ENCODE results near the gene CHCHD1. TPM values are rescaled to one million over a fixed set of nuclear protein-coding genes. Genes with fewer than 3 reads are reported as not detected.
"Not testable (repeated sequence)": the region's sequence is repeated elsewhere in the genome, so short reads cannot be mapped to it uniquely, and the experiment has no call there.

CHCHD1 gene
- total RNA-seq, 1 experiment from 2014 or later, result 44.1 TPM

GRCh38 chr10:73734028-73734720, 47.7 kb upstream of the CHCHD1 start:
- Histone ChIP-seq H3F3A (ENCODE audit: insufficient read depth, low read depth) (peaks cover 28% of the 10 kb centered on the region; the same call in 1 of the 2 replicates), H3K4me2 (no peak overlapping the region), H2AFZ (no peak overlapping the region), H3K79me2 (ENCODE audit: low read depth) (peaks cover 27% of the 10 kb centered on the region), H3K36me3 (ENCODE audit: low read depth) (no peaks in the 10 kb centered on the region), H3K4me1 (replicated peaks; ENCODE audit: insufficient read depth) (peaks cover 9% of the 10 kb centered on the region), H3K27ac (no peak overlapping the region), H3K27me3 (ENCODE audit: insufficient read depth, low read depth) (no peaks in the 10 kb centered on the region), H3K9me3 (ENCODE audit: insufficient read depth, low read depth) (no peaks in the 10 kb centered on the region), H4K20me1 (ENCODE audit: insufficient read depth) (no peaks in the 10 kb centered on the region), H3K9me2 (ENCODE audit: insufficient read depth) (no peaks in the 10 kb centered on the region), H3K4me3 (no peak overlapping the region)
- CTCF ChIA-PET, result interaction anchor here (0.6 kb wide), 1 partner anchor 1127 kb away, joined by 3 read pairs; no protein-coding TSS in a partner anchor
- intact Hi-C loops (cut with micrococcal nuclease; ENCODE audit: unreplicated experiment), result no loop called here
- BruUV-seq (replicated peaks), result no TSS peak
- POLR2A ChIA-PET (ENCODE audit: unreplicated experiment), result interaction anchor here (0.5 kb wide), 1 partner anchor 456 kb away, joined by 3 read pairs; no protein-coding TSS in a partner anchor
- no peak for DNase-seq
- TF ChIP-seq CTCF (conservative IDR thresholded peaks at IDR 0.05) (no peak), EZH2 (IDR thresholded peaks at IDR 0.05; ENCODE audit: low read depth) (no peak)

- Histone ChIP-seq H3K9me3 (ENCODE audit: insufficient read depth, low read depth) (no peaks in the 10 kb centered on the region), H3K27ac (no peak overlapping the region), H3K36me3 (ENCODE audit: low read depth) (no peaks in the 10 kb centered on the region), H3F3A (ENCODE audit: insufficient read depth, low read depth) (peaks cover 23% of the 10 kb centered on the region; the same call in 1 of the 2 replicates), H3K27me3 (ENCODE audit: insufficient read depth, low read depth) (no peaks in the 10 kb centered on the region), H3K4me1 (replicated peaks; ENCODE audit: insufficient read depth) (peaks cover 9% of the 10 kb centered on the region), H3K4me2 (no peak overlapping the region), H3K9me2 (ENCODE audit: insufficient read depth) (no peaks in the 10 kb centered on the region), H4K20me1 (ENCODE audit: insufficient read depth) (no peaks in the 10 kb centered on the region), H2AFZ (no peak overlapping the region), H3K79me2 (ENCODE audit: low read depth) (peaks cover 22% of the 10 kb centered on the region), H3K4me3 (no peak overlapping the region)
- POLR2A ChIA-PET (ENCODE audit: unreplicated experiment), result interaction anchor here (0.5 kb wide), 1 partner anchor 456 kb away, joined by 3 read pairs; no protein-coding TSS in a partner anchor
- intact Hi-C loops (cut with micrococcal nuclease; ENCODE audit: unreplicated experiment), result no loop called here
- TF ChIP-seq EZH2 (IDR thresholded peaks at IDR 0.05; ENCODE audit: low read depth), result no peak
- no peak for TF ChIP-seq CTCF (conservative IDR thresholded peaks at IDR 0.05)
- CTCF ChIA-PET, result interaction anchor here (0.6 kb wide), 2 partner anchors 11 to 481 kb away, joined by 3 to 4 read pairs; no protein-coding TSS in a partner anchor
- BruUV-seq (replicated peaks), result no TSS peak
- DNase-seq, result no peak
These were observed 47.0 kb upstream of the CHCHD1 start for GRCh38 chr10:73734796-73735305.

GRCh38 chr10:73740501-73741254, 41.2 kb upstream of the CHCHD1 start:
- not testable (repeated sequence) for BruUV-seq (replicated peaks)

More at GRCh38 chr10:73740501-73741254, 41.2 kb upstream of the CHCHD1 start:
- H3K4me1 ChIP-seq (replicated peaks; ENCODE audit: insufficient read depth), result peaks cover 31% of the 10 kb centered on the region
- H3F3A ChIP-seq (ENCODE audit: insufficient read depth, low read depth), result peaks cover 47% of the 10 kb centered on the region
- POLR2A ChIA-PET (ENCODE audit: unreplicated experiment); H3K9me3 ChIP-seq (ENCODE audit: insufficient read depth, low read depth); H3K9me2 ChIP-seq (ENCODE audit: insufficient read depth); H2AFZ ChIP-seq; CTCF ChIA-PET; H3K27me3 ChIP-seq (ENCODE audit: insufficient read depth, low read depth); DNase-seq; H3K4me3 ChIP-seq; intact Hi-C loops (cut with micrococcal nuclease; ENCODE audit: unreplicated experiment); H4K20me1 ChIP-seq (ENCODE audit: insufficient read depth); H3K36me3 ChIP-seq (ENCODE audit: low read depth): not testable (repeated sequence)
- peaks cover 45% of the 10 kb centered on the region for H3K79me2 ChIP-seq (ENCODE audit: low read depth)
- H3K27ac ChIP-seq, result peak overlapping the region; percentile 66
- 0 out of 2 replicates have a peak overlapping the region, but pooled peaks have one; percentile 25 for H3K4me2 ChIP-seq
